SK-N-SH treated with all-trans-retinoic acid at 6 μM for 48 hours (cell line): ENCODE data around the gene PLAAT3.
"Not testable (repeated sequence)": the region's sequence is repeated elsewhere in the genome, so short reads cannot be mapped to it uniquely, and the experiment has no call there.

Experiments
- ATAC-seq: fragments of 200-7000 bp; cut with Tn5 transposase; 3 replicates; pipeline ENCODE4 v1.9.1; 2020; ENCODE audit warnings: mild to moderate bottlenecking, moderate library complexity
- ARNTL ChIP-seq: fragments of 450-650 bp; formaldehyde crosslinking; IDR thresholded peaks from 2 replicates; pipeline ENCODE4 v1.5.0; 2020; ENCODE audit warnings: low read depth, mild to moderate bottlenecking, moderate library complexity, borderline replicate concordance
- CSDC2 ChIP-seq: fragments of 250-450 bp; sonication (Bioruptor Pico); IDR thresholded peaks from 2 replicates; pipeline ENCODE4 v1.5.0; 2020; ENCODE audit warnings: mild to moderate bottlenecking, moderate library complexity
- ESRRG ChIP-seq: fragments of 250-450 bp; sonication (Bioruptor Pico); IDR thresholded peaks from 2 replicates; pipeline ENCODE4 v1.6.1; 2021; ENCODE audit warnings: mild to moderate bottlenecking
- PPARA ChIP-seq: fragments of 250-450 bp; sonication (Bioruptor Pico); IDR thresholded peaks from 2 replicates; pipeline ENCODE4 v1.5.0; 2020; ENCODE audit warnings: mild to moderate bottlenecking, borderline replicate concordance
- TCF4 ChIP-seq: fragments of 250-450 bp; sonication (Bioruptor Pico); IDR thresholded peaks from 2 replicates; pipeline ENCODE4 v1.8.0; 2021; ENCODE audit warnings: mild to moderate bottlenecking, moderate library complexity, borderline replicate concordance
- TOX ChIP-seq: fragments of 250-450 bp; sonication (Bioruptor Pico); IDR thresholded peaks from 2 replicates; pipeline ENCODE4 v1.8.0; 2021; ENCODE audit warnings: mild to moderate bottlenecking, moderate library complexity, borderline replicate concordance
- ZC3H10 ChIP-seq: fragments of 250-450 bp; sonication (Bioruptor Pico); IDR thresholded peaks from 2 replicates; pipeline ENCODE4 v1.5.1; 2021; ENCODE audit warnings: mild to moderate bottlenecking, moderate library complexity
- ZFP30 ChIP-seq: fragments of 450-650 bp; formaldehyde crosslinking; IDR thresholded peaks from 2 replicates; pipeline ENCODE4 v1.5.0; 2022; ENCODE audit warnings: mild to moderate bottlenecking, moderate library complexity
- ZNF565 ChIP-seq: fragments of 450-650 bp; formaldehyde crosslinking; conservative IDR thresholded peaks from 2 replicates; pipeline ENCODE4 v1.5.0; 2020; ENCODE audit warnings: low read depth, mild to moderate bottlenecking, moderate library complexity
- ZNF70 ChIP-seq: fragments of 450-650 bp; formaldehyde crosslinking; IDR thresholded peaks from 2 replicates; pipeline ENCODE4 v1.5.0; 2020; ENCODE audit warnings: mild to moderate bottlenecking, moderate library complexity
- ZNF8 ChIP-seq: fragments of 450-650 bp; formaldehyde crosslinking; IDR thresholded peaks from 2 replicates; pipeline ENCODE4 v1.5.0; 2020; ENCODE audit warnings: mild to moderate bottlenecking, moderate library complexity
- TF ChIP-seq, protein P1 (sequence below): fragments of 250-450 bp; sonication (Bioruptor Pico); IDR thresholded peaks from 2 replicates; pipeline ENCODE4 v1.8.0; 2020; ENCODE audit warnings: mild to moderate bottlenecking, moderate library complexity, borderline replicate concordance
- TF ChIP-seq, protein P2 (sequence below): fragments of 250-450 bp; sonication (Bioruptor Pico); IDR thresholded peaks from 2 replicates; pipeline ENCODE4 v1.8.0; 2021; ENCODE audit warnings: low read depth, mild to moderate bottlenecking, moderate library complexity, borderline replicate concordance
- TF ChIP-seq, protein P3 (sequence below): fragments of 250-450 bp; sonication (Bioruptor Pico); IDR thresholded peaks from 2 replicates; pipeline ENCODE4 v1.5.0; 2020; ENCODE audit warnings: mild to moderate bottlenecking, moderate library complexity

PLAAT3 gene

DNA sequence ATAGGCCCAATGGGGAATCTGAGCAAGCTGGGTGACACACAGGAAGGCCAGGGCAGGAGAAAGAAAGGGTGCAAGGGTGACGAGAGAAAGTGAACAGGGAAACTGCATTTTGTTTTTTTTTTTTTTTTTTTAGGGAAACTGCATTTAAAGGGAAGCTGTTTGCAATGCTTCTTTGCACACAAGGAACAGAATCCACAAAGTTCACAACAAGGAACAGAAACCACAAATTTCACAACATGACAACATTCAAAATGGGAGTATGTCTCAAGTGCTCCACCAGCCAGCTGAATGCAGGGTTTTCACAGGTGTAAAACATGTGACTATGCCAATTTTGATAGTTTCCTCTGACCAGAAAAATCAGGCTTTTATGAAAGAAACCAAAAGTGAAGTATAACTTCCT is 6.8 kb upstream of the PLAAT3 start:
- TF ChIP-seq ZC3H10 (no peak), TCF4 (CRISPR knock-in tag) (no peak), CSDC2 (no peak), ZFP30 (CRISPR knock-in tag) (no peak)
- TF ChIP-seq, protein P1, sequence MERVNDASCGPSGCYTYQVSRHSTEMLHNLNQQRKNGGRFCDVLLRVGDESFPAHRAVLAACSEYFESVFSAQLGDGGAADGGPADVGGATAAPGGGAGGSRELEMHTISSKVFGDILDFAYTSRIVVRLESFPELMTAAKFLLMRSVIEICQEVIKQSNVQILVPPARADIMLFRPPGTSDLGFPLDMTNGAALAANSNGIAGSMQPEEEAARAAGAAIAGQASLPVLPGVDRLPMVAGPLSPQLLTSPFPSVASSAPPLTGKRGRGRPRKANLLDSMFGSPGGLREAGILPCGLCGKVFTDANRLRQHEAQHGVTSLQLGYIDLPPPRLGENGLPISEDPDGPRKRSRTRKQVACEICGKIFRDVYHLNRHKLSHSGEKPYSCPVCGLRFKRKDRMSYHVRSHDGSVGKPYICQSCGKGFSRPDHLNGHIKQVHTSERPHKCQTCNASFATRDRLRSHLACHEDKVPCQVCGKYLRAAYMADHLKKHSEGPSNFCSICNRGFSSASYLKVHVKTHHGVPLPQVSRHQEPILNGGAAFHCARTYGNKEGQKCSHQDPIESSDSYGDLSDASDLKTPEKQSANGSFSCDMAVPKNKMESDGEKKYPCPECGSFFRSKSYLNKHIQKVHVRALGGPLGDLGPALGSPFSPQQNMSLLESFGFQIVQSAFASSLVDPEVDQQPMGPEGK: no peak
- no peak for ATAC-seq

DNA sequence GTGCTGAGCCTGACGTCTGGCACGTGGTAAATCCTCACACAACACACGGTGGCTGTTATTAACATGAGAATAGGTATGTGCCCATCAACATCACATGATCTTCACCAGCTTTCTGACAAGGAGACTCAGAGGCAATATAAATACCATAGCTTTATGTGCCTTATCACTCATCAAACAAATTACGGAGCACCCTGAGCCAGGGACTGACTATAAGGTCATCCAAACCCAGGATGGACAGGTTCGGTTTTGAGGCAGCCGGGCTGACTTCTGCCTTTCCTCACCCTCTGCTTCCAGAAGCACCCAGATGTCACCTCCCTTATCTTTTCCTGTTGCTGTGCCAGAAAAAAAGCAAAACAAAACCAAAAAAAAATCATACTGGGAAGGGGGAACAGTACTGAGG is 5.7 kb upstream of the PLAAT3 start:
- TF ChIP-seq, protein P1: no peak
- TF ChIP-seq, protein P2, sequence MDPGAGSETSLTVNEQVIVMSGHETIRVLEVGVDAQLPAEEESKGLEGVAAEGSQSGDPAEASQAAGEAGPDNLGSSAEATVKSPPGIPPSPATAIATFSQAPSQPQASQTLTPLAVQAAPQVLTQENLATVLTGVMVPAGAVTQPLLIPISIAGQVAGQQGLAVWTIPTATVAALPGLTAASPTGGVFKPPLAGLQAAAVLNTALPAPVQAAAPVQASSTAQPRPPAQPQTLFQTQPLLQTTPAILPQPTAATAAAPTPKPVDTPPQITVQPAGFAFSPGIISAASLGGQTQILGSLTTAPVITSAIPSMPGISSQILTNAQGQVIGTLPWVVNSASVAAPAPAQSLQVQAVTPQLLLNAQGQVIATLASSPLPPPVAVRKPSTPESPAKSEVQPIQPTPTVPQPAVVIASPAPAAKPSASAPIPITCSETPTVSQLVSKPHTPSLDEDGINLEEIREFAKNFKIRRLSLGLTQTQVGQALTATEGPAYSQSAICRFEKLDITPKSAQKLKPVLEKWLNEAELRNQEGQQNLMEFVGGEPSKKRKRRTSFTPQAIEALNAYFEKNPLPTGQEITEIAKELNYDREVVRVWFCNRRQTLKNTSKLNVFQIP: no peak
- TF ChIP-seq ZNF565 (CRISPR knock-in tag): no peak
- ATAC-seq: no peak

DNA sequence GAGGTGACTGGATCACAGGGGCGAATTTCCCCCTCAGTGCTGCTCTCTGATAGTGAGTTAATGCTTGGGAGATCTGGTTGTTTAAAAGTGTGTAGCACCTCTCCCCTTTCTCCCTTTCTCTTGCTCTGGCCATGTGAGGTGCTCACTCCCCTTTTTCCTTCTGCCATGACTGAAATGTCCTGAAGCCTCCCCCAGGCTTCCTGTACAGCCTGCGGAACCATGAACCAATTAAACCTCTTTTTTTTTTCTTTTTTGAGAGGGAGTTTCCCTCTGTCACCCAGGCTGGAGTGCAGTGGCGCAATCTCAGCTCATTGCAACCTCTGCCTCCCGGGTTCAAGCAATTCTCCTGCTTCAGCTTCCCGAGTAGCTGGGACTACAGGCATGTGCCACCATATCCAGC is 3.5 kb upstream of the PLAAT3 start:
- not testable (repeated sequence) for ATAC-seq

DNA sequence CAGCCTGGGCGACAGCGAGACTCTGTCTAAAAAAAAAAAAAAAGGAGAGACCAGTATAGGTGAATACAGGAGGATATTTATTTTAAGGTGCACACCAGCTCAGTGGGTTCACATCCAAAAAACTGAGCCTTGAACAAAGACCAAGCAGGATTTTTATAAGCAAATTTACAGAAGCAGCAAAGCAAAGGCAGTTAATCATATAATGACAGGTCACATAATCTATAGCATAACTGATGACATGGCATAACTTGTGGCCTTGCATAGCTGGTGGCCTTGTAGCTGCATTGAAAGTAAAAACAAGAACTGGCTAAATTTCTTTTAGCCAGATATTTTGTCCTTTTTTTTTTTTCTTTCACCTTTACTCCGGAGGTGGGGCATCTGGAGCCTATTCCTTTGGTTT is 2.7 kb upstream of the PLAAT3 start:
- ATAC-seq: no peak
- TF ChIP-seq TOX (CRISPR knock-in tag) (no peak), ARNTL (CRISPR knock-in tag) (no peak), ZNF8 (CRISPR knock-in tag) (no peak), PPARA (CRISPR knock-in tag) (no peak), ZNF70 (CRISPR knock-in tag) (no peak), ESRRG (CRISPR knock-in tag) (no peak)
- TF ChIP-seq, protein P2: no peak
- TF ChIP-seq, protein P1: no peak

DNA sequence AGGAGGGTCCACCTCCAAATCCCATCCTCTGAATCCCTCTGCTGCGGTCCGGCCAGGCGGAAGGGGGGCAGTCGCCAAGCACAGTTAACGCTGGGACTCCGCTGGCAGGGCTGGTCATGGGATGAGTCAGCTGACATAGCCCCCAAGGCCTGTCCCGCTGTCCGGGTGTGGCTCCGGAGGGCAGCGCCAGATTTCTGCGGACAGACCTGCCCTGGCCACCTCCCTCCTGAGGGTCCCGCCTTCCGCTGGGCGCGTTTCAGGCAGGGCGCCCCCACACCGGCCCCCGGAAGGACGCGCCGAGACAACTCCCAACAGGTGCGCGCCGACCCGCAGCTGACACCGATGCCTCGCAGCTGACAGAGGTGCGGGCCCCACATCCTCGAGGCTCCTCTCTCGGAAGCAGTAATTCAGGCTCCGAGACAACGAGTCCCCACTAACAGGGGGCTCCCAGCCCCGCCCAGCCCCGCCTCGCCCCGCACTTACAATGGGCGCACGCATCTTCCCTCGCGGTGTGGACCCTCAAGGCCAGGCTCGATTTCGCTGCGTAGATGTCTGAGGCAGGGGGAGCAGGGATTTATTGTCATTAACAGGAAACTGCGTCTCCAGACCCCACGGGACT is 607 bp downstream of the PLAAT3 start:
- TF ChIP-seq, protein P3, sequence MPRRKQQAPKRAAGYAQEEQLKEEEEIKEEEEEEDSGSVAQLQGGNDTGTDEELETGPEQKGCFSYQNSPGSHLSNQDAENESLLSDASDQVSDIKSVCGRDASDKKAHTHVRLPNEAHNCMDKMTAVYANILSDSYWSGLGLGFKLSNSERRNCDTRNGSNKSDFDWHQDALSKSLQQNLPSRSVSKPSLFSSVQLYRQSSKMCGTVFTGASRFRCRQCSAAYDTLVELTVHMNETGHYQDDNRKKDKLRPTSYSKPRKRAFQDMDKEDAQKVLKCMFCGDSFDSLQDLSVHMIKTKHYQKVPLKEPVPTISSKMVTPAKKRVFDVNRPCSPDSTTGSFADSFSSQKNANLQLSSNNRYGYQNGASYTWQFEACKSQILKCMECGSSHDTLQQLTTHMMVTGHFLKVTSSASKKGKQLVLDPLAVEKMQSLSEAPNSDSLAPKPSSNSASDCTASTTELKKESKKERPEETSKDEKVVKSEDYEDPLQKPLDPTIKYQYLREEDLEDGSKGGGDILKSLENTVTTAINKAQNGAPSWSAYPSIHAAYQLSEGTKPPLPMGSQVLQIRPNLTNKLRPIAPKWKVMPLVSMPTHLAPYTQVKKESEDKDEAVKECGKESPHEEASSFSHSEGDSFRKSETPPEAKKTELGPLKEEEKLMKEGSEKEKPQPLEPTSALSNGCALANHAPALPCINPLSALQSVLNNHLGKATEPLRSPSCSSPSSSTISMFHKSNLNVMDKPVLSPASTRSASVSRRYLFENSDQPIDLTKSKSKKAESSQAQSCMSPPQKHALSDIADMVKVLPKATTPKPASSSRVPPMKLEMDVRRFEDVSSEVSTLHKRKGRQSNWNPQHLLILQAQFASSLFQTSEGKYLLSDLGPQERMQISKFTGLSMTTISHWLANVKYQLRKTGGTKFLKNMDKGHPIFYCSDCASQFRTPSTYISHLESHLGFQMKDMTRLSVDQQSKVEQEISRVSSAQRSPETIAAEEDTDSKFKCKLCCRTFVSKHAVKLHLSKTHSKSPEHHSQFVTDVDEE (CRISPR knock-in tag): no peak
- peak; percentile 64 for ATAC-seq
